Astrocyte of the cerebellum (primary cell): ENCODE measurements around the gene TGIF1.

Experiments
- DNase-seq: peaks from one replicate; pipeline ENCODE4 v3.0.0-alpha.2; 2011; ENCODE audit warnings: low read depth
- H3K4me3 ChIP-seq: 2 replicates; pipeline ENCODE4 v1.5.1; 2011; ENCODE audit warnings: mild to moderate bottlenecking, low read depth, low read length, moderate library complexity
- in situ Hi-C: cut with HindIII; loops from 2 replicates; pipeline ENCODE4 v1.10.0; 2017; ENCODE audit warnings: low sequenced_read_pairs
- TF ChIP-seq, protein P1 (sequence below): IDR thresholded peaks from 2 replicates; pipeline ENCODE4 v1.5.1; 2012; ENCODE audit warnings: low read length, low read depth, moderate library complexity, mild to moderate bottlenecking; ENCODE audit errors: missing control alignments

TGIF1 gene

DNA sequence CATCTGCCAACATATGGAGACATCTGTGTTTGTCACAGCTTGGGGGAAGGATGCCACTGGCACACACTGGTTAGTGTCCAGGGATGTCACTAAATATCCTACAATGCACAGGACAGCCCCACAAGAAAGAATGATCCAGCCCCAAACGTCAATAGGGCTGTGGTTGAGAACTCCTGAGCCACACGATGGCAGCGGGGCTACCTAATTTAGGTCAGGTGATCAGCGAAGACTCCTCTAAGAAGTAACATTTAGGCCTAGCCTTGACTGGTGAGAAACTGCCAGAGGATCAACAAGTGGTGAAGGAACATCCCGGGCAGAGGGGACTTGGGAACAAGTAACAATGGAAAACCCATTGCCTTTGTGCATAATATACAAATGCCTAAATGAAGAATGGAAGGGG lies 5.0 kb upstream of the TGIF1 start:
- no peak overlapping the region for H3K4me3 ChIP-seq
- in situ Hi-C loops: no loop called here

DNA sequence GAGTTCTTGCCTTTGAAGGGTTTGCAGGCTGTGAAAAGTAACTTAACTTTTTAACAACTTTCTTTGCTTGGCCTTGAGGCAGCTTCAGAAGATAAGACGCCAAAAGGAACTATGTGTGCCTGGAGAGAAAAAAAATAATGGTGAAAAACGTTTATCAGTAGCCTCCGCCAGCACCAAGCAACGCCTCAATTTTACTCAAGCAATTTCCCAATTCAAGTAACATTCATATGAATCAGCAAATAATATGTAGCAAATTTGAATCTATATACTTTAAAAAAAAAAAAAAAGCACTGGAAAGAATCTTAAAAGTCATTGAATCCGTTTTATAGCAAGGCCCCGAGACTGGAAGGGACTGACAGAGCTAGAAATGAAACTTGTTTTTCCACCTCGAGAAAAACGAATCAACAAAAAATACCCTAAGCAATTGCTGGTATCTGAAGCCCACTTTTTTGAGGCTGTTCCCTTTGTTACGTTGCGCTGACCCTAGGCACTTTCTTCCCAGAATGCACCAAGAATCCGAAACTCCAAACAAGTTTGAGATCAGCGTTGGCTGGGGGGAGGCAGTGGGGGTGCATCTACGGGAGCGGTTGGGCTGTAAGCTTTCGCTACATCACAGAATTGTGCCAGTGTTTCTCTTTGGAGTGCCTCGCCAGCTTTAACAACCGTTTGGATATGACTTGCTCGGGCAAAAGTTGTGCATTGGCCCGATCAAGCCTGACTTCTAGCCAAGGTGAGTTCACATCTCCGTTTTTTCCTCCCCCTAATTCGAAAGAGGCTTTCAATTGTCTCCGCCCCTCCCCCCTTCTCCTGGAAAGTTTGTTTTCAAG lies 2.7 kb upstream of the TGIF1 start:
- TF ChIP-seq, protein P1, sequence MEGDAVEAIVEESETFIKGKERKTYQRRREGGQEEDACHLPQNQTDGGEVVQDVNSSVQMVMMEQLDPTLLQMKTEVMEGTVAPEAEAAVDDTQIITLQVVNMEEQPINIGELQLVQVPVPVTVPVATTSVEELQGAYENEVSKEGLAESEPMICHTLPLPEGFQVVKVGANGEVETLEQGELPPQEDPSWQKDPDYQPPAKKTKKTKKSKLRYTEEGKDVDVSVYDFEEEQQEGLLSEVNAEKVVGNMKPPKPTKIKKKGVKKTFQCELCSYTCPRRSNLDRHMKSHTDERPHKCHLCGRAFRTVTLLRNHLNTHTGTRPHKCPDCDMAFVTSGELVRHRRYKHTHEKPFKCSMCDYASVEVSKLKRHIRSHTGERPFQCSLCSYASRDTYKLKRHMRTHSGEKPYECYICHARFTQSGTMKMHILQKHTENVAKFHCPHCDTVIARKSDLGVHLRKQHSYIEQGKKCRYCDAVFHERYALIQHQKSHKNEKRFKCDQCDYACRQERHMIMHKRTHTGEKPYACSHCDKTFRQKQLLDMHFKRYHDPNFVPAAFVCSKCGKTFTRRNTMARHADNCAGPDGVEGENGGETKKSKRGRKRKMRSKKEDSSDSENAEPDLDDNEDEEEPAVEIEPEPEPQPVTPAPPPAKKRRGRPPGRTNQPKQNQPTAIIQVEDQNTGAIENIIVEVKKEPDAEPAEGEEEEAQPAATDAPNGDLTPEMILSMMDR: no peak
- no peak for DNase-seq
- H3K4me3 ChIP-seq: peak overlapping the region; percentile 99
- in situ Hi-C loops: no loop called here

More for the DNA sequence above, 5.0 kb upstream of the TGIF1 start:
- DNase-seq: no peak
- TF ChIP-seq, protein P1: no peak

DNA sequence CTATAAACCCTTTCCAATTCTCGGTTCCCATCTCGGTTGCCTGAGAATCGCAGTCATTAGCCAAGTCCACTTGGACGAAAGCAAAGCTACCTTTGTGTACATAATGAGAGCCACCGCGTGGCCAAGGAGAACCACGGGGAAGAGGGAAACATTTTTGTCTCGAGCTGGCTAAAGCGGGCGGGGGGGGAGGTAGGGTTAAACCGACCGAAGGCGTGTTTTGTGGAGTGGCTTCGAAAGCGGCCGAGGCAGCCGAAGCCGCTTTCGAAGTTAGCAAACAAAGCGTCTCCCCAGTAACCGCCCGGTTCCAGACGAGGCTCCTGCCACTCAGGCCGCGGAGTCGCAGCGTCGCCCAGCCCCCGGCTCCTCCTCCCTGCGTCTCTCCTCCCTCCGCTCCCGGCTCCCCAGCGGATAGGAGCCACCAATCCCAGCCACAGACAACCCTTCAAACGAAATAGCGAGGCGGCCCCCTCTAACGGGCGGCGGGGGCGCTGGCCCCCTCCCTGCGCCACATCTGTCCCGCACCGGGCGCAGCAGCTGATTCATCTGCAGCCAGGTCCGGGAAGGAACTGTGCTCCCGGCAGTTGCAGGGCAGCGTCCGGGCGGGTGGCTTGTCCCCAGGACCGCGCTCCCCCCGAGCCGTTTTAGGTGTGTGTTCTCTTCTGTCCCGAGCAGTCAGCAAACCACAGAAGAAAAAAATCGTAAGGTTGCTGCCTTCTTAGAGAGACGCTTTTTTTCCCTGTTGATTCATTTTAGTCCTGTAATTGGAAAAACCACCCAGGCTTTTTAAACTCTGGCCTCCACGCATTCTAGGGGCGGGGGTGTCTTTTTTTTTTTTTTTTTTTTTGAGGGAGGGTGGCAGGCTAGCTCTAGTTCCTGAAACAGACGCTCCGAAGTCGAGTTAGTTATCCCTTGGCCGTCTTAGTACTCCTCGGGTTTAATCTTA lies 1.8 kb upstream of the TGIF1 start:
- peak overlapping the region; percentile 99 for H3K4me3 ChIP-seq
- in situ Hi-C loops: no loop called here
- peak; percentile 86 for DNase-seq
- TF ChIP-seq, protein P1: peak; percentile 14

DNA sequence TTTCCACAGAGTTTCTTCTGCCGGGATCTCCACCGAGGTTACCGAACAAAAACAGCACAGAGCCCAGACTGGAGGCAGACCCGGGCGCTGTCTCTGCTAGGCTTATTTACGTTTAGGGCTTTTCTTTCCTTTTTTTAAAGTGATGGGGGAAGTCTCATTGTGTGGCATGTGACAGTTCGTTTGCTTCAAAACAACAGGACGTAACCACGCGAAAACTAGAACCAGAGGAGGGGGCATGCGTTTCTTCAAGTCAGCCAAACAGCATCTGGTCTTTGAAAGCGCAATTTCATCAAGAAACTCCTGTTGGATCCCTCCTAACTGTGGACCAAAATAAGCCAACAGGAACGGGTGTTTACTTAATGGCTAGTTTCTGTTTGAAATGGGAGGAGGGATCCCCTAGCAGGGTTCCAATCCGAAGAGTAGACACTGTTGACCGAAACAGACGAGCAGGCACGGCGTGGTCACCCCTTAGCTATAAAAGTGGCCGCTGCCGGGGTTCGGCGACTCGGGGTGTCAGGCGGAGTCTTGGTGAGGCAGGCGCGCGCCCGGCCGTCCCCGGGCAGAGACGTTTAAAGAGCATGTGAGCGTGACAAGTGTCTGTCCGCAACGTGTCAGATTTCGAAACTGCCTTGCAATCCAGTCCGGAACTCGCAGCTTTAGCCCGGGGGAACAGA lies 997 bp upstream of the TGIF1 start:
- TF ChIP-seq, protein P1: no peak
- peak overlapping the region; percentile 99 for H3K4me3 ChIP-seq
- peak; percentile 45 for DNase-seq
- in situ Hi-C loops: no loop called here

DNA sequence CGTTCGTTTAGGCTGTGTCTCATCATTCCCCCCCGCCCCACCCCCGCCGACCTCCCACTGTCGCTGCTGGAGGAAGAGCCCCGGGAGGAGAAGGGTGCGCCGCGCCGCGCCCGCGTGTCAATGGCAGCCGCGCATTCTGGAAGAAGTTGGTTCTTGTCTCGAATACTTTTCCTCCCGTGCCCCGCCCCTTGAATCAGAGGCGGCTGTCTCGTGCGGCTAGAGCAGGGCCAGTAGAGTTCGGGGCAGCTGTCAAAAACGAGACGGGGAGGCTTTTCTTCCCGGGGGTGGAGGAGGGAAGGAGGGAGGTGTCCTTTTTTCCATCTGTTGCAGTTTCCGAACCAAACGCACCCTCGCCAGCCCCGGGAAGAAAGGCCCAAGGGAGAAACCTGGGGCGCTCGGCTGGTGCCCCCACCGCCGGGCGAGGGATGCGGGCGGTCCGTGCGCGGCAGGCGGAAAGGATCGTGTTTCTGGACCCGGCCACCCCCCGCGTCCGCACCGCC lies 410 bp upstream of the TGIF1 start:
- TF ChIP-seq, protein P1: no peak
- DNase-seq: no peak

DNA sequence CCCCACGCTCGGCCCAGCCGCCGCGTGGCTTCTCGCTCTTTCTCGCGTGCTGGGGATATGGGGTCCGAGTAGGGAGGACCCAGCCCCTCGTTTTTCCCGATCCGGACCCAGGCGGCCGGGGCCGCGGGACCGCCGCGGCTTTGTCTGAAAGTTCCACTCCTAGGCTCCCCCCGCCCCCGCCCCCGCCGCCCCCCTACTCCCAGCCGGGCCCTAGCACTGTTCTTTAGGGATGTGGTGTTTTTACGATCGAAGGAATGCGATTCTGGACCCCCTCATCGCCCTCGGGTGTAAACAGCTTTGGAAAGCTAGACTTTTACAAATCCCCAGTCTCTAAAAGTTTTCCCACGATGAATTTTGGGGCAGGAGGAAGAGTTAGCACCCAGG lies 819 bp downstream of the TGIF1 start:
- in situ Hi-C loops: loop anchor here (5.0 kb wide), 2 partner anchors 58 to 217 kb away; no protein-coding TSS in a partner anchor
- TF ChIP-seq, protein P1: no peak
- peak overlapping the region; percentile 99 for H3K4me3 ChIP-seq
- DNase-seq: no peak

More for the DNA sequence above, 410 bp upstream of the TGIF1 start:
- in situ Hi-C loops: loop anchor here (5.0 kb wide), 2 partner anchors 57 to 218 kb away; no protein-coding TSS in a partner anchor
- H3K4me3 ChIP-seq: peak overlapping the region; percentile 99
